ENCODE measurements around the gene NUDT8.
A peak's percentile ranks its signal among the peaks of the same experiment; 100 is the strongest.

Gene NUDT8

GRCh38 chr11:67629386-67630227 is at the start of gene NUDT8:
NUDT8 (minus strand) TSS chr11:67629937; CDS start chr11:67629911, 26 bp downstream.
- Histone ChIP-seq H3K4me3 (ENCODE audit: low read depth, low read length, poor library complexity, severe bottlenecking) (peak within 1 kb of the TSS; percentile 71), H3K79me2 (ENCODE audit: insufficient read depth, low read length) (no peaks in the 10 kb centered on the region), H3F3A (ENCODE audit: insufficient read depth, low read length) (no peaks in the 10 kb centered on the region), H3K27me3 (ENCODE audit: insufficient read depth, low read length) (0 out of 2 replicates have a peak, but pooled peaks cover 4% of the 10 kb centered on the region), H3K9ac (ENCODE audit: low read length) (peak within 1 kb of the TSS; percentile 68), H3K36me3 (ENCODE audit: insufficient read depth, low read length) (no peaks in the 10 kb centered on the region), H3K9me3 (ENCODE audit: low read length) (no peaks in the 10 kb centered on the region), H2AFZ (ENCODE audit: low read length) (no peak within 1 kb of the TSS), H3K4me2 (ENCODE audit: low read length) (peak within 1 kb of the TSS; percentile 94), H3K9me2 (ENCODE audit: low read depth, low read length) (no peaks in the 10 kb centered on the region), H3K27ac (ENCODE audit: low read depth, low read length, poor library complexity, severe bottlenecking) (peak within 1 kb of the TSS; percentile 8), H3K4me1 (ENCODE audit: insufficient read depth, low read length, severe bottlenecking) (peaks cover 18% of the 10 kb centered on the region), H4K20me1 (ENCODE audit: insufficient read depth, low read length) (no peaks in the 10 kb centered on the region)
- TF ChIP-seq CTCF (IDR thresholded peaks at IDR 0.05; ENCODE audit: low read length) (no peak; the same call in 1 of the 2 replicates), EZH2 (IDR thresholded peaks at IDR 0.05; ENCODE audit: borderline replicate concordance, low read length) (no peak)

GRCh38 chr11:67675058-67675747 is 45.5 kb upstream of the NUDT8 start:
- Histone ChIP-seq H3K4me1 (ENCODE audit: insufficient read depth, low read length, severe bottlenecking) (no peaks in the 10 kb centered on the region), H3K4me2 (ENCODE audit: low read length) (no peak overlapping the region), H3K9me3 (ENCODE audit: low read length) (peaks cover 6% of the 10 kb centered on the region), H3K79me2 (ENCODE audit: insufficient read depth, low read length) (no peaks in the 10 kb centered on the region), H3K9ac (ENCODE audit: low read length) (no peak overlapping the region), H4K20me1 (ENCODE audit: insufficient read depth, low read length) (no peaks in the 10 kb centered on the region), H3K4me3 (ENCODE audit: low read depth, low read length, poor library complexity, severe bottlenecking) (no peak overlapping the region), H3K9me2 (ENCODE audit: low read depth, low read length) (no peaks in the 10 kb centered on the region), H3K27me3 (ENCODE audit: insufficient read depth, low read length) (peaks cover 15% of the 10 kb centered on the region; the same call in 1 of the 2 replicates), H3K36me3 (ENCODE audit: insufficient read depth, low read length) (peaks cover 4% of the 10 kb centered on the region; the same call in 1 of the 2 replicates), H3K27ac (ENCODE audit: low read depth, low read length, poor library complexity, severe bottlenecking) (no peak overlapping the region), H2AFZ (ENCODE audit: low read length) (no peak overlapping the region), H3F3A (ENCODE audit: insufficient read depth, low read length) (no peaks in the 10 kb centered on the region)
- no peak for TF ChIP-seq CTCF (IDR thresholded peaks at IDR 0.05; ENCODE audit: low read length)
- no peak for TF ChIP-seq EZH2 (IDR thresholded peaks at IDR 0.05; ENCODE audit: borderline replicate concordance, low read length)

- Histone ChIP-seq H3K9me3 (ENCODE audit: low read length) (peaks cover 6% of the 10 kb centered on the region), H3K27ac (ENCODE audit: low read depth, low read length, poor library complexity, severe bottlenecking) (no peak within 1 kb of the TSS), H3K9ac (ENCODE audit: low read length) (no peak within 1 kb of the TSS), H3K4me3 (ENCODE audit: low read depth, low read length, poor library complexity, severe bottlenecking) (no peak within 1 kb of the TSS), H3K4me2 (ENCODE audit: low read length) (no peak within 1 kb of the TSS), H3K4me1 (ENCODE audit: insufficient read depth, low read length, severe bottlenecking) (no peaks in the 10 kb centered on the region), H3K79me2 (ENCODE audit: insufficient read depth, low read length) (no peaks in the 10 kb centered on the region), H4K20me1 (ENCODE audit: insufficient read depth, low read length) (no peaks in the 10 kb centered on the region), H2AFZ (ENCODE audit: low read length) (no peak within 1 kb of the TSS), H3K36me3 (ENCODE audit: insufficient read depth, low read length) (peaks cover 4% of the 10 kb centered on the region; the same call in 1 of the 2 replicates), H3K27me3 (ENCODE audit: insufficient read depth, low read length) (peaks cover 15% of the 10 kb centered on the region; the same call in 1 of the 2 replicates), H3K9me2 (ENCODE audit: low read depth, low read length) (no peaks in the 10 kb centered on the region), H3F3A (ENCODE audit: insufficient read depth, low read length) (no peaks in the 10 kb centered on the region)
- TF ChIP-seq CTCF (IDR thresholded peaks at IDR 0.05; ENCODE audit: low read length): no peak
- TF ChIP-seq EZH2 (IDR thresholded peaks at IDR 0.05; ENCODE audit: borderline replicate concordance, low read length): no peak
Measured at GRCh38 chr11:67674442-67674871, 44.7 kb upstream of the NUDT8 start, which contains the start of gene ALDH3B2. ALDH3B2 (minus strand) TSS chr11:67674623; CDS start chr11:67666935, 7,688 bp downstream.
